Neural cell (in vitro differentiated cells): ENCODE results near the gene KRTAP10-2.

Experiments
- EZH2 ChIP-seq: fragments of 200-600, 300-800 bp; shearing (Covaris generic), sonication (generic); IDR thresholded peaks from 2 replicates; pipeline ENCODE4 v1.6.1; 2014; ENCODE audit warnings: antibody characterized with exemption, low read length, borderline replicate concordance, mild to moderate bottlenecking; ENCODE audit not compliant: insufficient read depth, poor library complexity, severe bottlenecking
- SMC3 ChIP-seq: fragments of 450-650 bp; conservative IDR thresholded peaks from 2 replicates; pipeline ENCODE4 v1.6.1; 2014; ENCODE audit warnings: antibody characterized with exemption, mild to moderate bottlenecking, moderate library complexity; ENCODE audit not compliant: poor library complexity
- TF ChIP-seq, protein P1 (sequence below): fragments of 450-650 bp; IDR thresholded peaks from 2 replicates; pipeline ENCODE4 v1.5.1; 2014; ENCODE audit warnings: antibody characterized with exemption, mild to moderate bottlenecking, moderate library complexity; ENCODE audit not compliant: poor library complexity, severe bottlenecking

- TF ChIP-seq, protein P1, sequence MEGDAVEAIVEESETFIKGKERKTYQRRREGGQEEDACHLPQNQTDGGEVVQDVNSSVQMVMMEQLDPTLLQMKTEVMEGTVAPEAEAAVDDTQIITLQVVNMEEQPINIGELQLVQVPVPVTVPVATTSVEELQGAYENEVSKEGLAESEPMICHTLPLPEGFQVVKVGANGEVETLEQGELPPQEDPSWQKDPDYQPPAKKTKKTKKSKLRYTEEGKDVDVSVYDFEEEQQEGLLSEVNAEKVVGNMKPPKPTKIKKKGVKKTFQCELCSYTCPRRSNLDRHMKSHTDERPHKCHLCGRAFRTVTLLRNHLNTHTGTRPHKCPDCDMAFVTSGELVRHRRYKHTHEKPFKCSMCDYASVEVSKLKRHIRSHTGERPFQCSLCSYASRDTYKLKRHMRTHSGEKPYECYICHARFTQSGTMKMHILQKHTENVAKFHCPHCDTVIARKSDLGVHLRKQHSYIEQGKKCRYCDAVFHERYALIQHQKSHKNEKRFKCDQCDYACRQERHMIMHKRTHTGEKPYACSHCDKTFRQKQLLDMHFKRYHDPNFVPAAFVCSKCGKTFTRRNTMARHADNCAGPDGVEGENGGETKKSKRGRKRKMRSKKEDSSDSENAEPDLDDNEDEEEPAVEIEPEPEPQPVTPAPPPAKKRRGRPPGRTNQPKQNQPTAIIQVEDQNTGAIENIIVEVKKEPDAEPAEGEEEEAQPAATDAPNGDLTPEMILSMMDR = no peak
- no peak for TF ChIP-seq SMC3
- TF ChIP-seq EZH2 = no peak
These were observed 38.4 kb upstream of the KRTAP10-2 start for GRCh38 chr21:44589586-44590305.
